GM18507 (cell line): Measurements from ENCODE around the gene CRHR2.

Source experiments
- DNase-seq: peaks from one replicate; pipeline ENCODE4 v3.0.0; 2011; ENCODE audit warnings: low read depth; ENCODE audit not compliant: insufficient read length; ENCODE audit errors: extremely low spot score
- FAIRE-seq: peaks from 2 replicates; lab custom pipeline; 2011; peaks lifted over from hg19 to GRCh38; lab: Jason Lieb, UNC

The CRHR2 gene

GRCh38 chr7:30707391-30708357 lies 25.4 kb upstream of the CRHR2 start:
- DNase-seq (no peak), FAIRE-seq (no peak)

- FAIRE-seq: no peak
- DNase-seq: no peak
Measured at GRCh38 chr7:30706908-30707307, 24.7 kb upstream of the CRHR2 start.

GRCh38 chr7:30706316-30706715 lies 24.1 kb upstream of the CRHR2 start:
- no peak for FAIRE-seq

GRCh38 chr7:30705596-30705995 lies 23.3 kb upstream of the CRHR2 start:
- DNase-seq (no peak), FAIRE-seq (no peak)

More at GRCh38 chr7:30706316-30706715, 24.1 kb upstream of the CRHR2 start:
- DNase-seq: no peak

- DNase-seq: no peak
- no peak for FAIRE-seq
Measured at GRCh38 chr7:30705008-30705407, 22.8 kb upstream of the CRHR2 start.

GRCh38 chr7:30703756-30704155 lies 21.5 kb upstream of the CRHR2 start:
- no peak for DNase-seq
- no peak for FAIRE-seq

- DNase-seq (no peak), FAIRE-seq (no peak)
Measured at GRCh38 chr7:30702200-30702599, 19.9 kb upstream of the CRHR2 start.

GRCh38 chr7:30700941-30701340 lies 18.7 kb upstream of the CRHR2 start:
- DNase-seq (no peak), FAIRE-seq (no peak)

GRCh38 chr7:30699706-30700495 lies 17.6 kb upstream of the CRHR2 start:
- no peak for DNase-seq
- no peak for FAIRE-seq

GRCh38 chr7:30698481-30698880 lies 16.2 kb upstream of the CRHR2 start:
- FAIRE-seq (no peak), DNase-seq (no peak)

- FAIRE-seq: no peak
- no peak for DNase-seq
Measured at GRCh38 chr7:30697719-30698460, 15.6 kb upstream of the CRHR2 start.

- FAIRE-seq: no peak
- DNase-seq: no peak
Measured at GRCh38 chr7:30694774-30695721, 12.8 kb upstream of the CRHR2 start.

GRCh38 chr7:30694218-30694745 lies 12.0 kb upstream of the CRHR2 start:
- DNase-seq (no peak), FAIRE-seq (no peak)

GRCh38 chr7:30692882-30693281 lies 10.6 kb upstream of the CRHR2 start:
- FAIRE-seq (no peak), DNase-seq (no peak)

GRCh38 chr7:30692438-30692837 lies 10.2 kb upstream of the CRHR2 start:
- FAIRE-seq: no peak

GRCh38 chr7:30690011-30690410 lies 7.8 kb upstream of the CRHR2 start:
- FAIRE-seq (no peak), DNase-seq (no peak)

More at GRCh38 chr7:30692438-30692837, 10.2 kb upstream of the CRHR2 start:
- no peak for DNase-seq

GRCh38 chr7:30688718-30689221 lies 6.5 kb upstream of the CRHR2 start:
- FAIRE-seq: no peak

GRCh38 chr7:30687604-30688003 lies 5.3 kb upstream of the CRHR2 start:
- DNase-seq (no peak), FAIRE-seq (no peak)

More at GRCh38 chr7:30688718-30689221, 6.5 kb upstream of the CRHR2 start:
- DNase-seq: no peak
